Skeletal muscle satellite cell (primary cell): Measurements from ENCODE around the gene GMDS.

ENCODE experiments used
- H3K27me3 ChIP-seq: 2 replicates; pipeline ENCODE4 v1.7.0; 2013; ENCODE audit warnings: low read length; ENCODE audit not compliant: control insufficient read depth, insufficient read depth
- H3K36me3 ChIP-seq: 2 replicates; pipeline ENCODE4 v1.7.0; 2013; ENCODE audit warnings: mild to moderate bottlenecking, control low read depth, low read length; ENCODE audit not compliant: insufficient read depth
- H3K4me1 ChIP-seq: 2 replicates; pipeline ENCODE4 v1.7.0; 2013; ENCODE audit warnings: low read length; ENCODE audit not compliant: control insufficient read depth, insufficient read depth
- H3K4me2 ChIP-seq: 2 replicates; pipeline ENCODE4 v1.7.0; 2013; ENCODE audit warnings: mild to moderate bottlenecking, low read length
- H3K4me3 ChIP-seq: 2 replicates; pipeline ENCODE4 v1.7.0; 2013; ENCODE audit warnings: low read length
- H3K9ac ChIP-seq: 2 replicates; pipeline ENCODE4 v1.7.0; 2013; ENCODE audit warnings: mild to moderate bottlenecking, low read depth, low read length, moderate library complexity
- H3K9me3 ChIP-seq: replicated peaks from 2 replicates; pipeline ENCODE4 v1.7.0; 2013; ENCODE audit warnings: mild to moderate bottlenecking, control low read depth, low read length

GMDS gene

DNA sequence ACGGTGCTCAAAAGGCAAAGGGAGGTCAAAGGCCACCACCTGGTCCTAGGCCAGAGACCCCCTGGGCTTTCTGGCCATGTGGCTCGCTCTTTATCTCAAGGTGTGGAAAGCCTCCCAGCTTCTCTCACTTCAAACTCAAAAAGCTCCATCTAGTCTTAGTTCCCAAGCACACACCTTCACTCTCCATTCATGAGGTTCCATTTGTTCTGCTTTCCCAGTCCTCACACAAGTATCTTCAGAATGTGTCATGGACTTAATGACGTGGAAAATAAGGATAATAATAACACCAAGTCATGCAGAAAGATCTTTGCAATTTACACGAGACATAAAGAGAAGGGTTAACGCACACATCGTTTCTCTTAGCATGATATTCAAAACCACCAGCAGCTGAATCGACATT is 219.3 kb downstream of the GMDS start:
- Histone ChIP-seq H3K4me1 (peaks cover 22% of the 10 kb centered on the region), H3K4me2 (no peak overlapping the region), H3K27me3 (no peaks in the 10 kb centered on the region), H3K4me3 (no peak overlapping the region), H3K9me3 (no peaks in the 10 kb centered on the region), H3K36me3 (no peaks in the 10 kb centered on the region), H3K9ac (no peak overlapping the region)

DNA sequence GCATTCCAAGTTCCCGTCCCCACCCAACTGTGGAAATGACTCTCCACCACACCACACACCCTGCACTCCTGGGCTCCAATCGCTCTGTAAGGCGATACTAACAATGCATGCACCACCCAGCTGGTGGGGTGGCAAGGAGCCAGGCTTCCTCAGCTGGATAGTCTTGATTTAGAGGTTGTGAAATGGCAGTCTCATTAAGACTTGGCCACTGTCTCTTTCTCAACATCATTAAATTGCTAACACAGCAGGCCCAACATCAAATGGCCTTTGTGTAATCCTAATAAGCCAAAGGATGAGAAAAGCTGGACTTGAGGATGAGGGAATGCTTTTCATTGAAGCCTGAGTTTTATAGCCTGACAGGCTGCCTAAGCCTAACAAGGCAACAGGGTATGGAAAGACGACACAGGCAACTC is 223.7 kb downstream of the GMDS start:
- H3K4me3 ChIP-seq = no peak overlapping the region
- peaks cover 15% of the 10 kb centered on the region for H3K4me1 ChIP-seq

DNA sequence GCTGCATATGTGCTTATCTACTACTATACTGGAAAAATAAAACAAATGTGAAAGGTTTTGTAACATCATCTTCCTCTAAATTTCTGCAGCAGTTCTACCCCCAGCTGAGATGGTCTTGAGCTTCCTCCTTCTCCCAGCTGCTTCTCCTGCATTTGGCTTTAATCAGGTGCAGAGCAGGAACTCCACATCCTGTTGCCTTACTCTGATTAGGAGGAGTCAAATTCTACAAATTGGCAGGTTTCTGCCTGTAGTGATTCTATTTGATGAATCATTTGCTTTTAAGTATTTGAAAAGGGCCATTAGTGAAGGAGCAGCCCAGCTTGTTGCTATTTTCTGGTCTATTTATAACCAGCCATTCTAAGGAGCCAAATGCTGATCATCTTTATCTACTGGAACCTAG is 224.5 kb downstream of the GMDS start:
- Histone ChIP-seq H3K36me3 (no peaks in the 10 kb centered on the region), H3K9me3 (no peaks in the 10 kb centered on the region), H3K4me2 (no peak overlapping the region), H3K4me3 (no peak overlapping the region), H3K27me3 (no peaks in the 10 kb centered on the region), H3K4me1 (peaks cover 15% of the 10 kb centered on the region), H3K9ac (no peak overlapping the region)

More for the DNA sequence above, 223.7 kb downstream of the GMDS start:
- H3K36me3 ChIP-seq = no peaks in the 10 kb centered on the region
- H3K4me2 ChIP-seq = no peak overlapping the region
- no peak overlapping the region for H3K9ac ChIP-seq
- H3K9me3 ChIP-seq = no peaks in the 10 kb centered on the region
- no peaks in the 10 kb centered on the region for H3K27me3 ChIP-seq

DNA sequence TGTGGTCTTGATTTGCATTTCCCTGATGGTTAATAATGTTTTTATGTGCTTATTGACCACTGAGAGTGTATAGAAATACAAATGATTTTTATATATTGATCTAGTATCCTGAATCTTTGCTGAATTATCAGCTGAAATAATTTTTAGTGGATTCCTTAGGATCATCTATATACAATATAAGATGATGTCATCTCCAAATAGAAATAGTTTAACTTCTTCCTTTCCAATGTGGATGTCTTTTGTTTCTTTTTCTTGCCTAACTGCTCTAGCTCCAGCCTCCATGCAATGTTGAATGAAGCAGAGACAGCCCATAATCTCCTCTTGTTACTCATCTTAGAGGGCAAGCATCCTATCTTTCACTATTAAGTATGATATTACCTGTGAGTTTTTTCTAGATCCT is 226.4 kb downstream of the GMDS start:
- no peak overlapping the region for H3K9ac ChIP-seq
- no peak overlapping the region for H3K4me2 ChIP-seq
- H3K27me3 ChIP-seq = no peaks in the 10 kb centered on the region
- no peaks in the 10 kb centered on the region for H3K36me3 ChIP-seq
- H3K4me3 ChIP-seq = no peak overlapping the region
- peaks cover 10% of the 10 kb centered on the region for H3K4me1 ChIP-seq
- peaks cover 4% of the 10 kb centered on the region for H3K9me3 ChIP-seq

DNA sequence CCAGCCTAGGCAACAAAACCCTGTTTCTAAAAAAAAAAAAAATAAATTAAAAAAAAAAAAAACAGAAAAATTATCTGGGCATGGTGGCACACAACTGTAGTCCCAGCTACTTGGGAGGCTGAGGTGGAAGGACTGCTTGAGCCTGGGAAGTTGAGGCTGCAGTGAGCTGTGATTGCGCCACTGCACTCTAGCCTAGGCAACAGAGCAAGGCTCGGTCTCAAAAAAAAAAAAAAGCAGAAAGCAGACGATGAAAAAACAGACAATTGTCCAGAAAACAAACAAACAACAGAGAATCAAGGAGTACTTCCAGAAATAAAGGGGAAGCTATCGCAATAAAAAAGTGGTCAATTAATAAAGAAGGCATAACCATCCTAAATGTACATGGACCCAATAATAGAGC is 229.4 kb downstream of the GMDS start:
- Histone ChIP-seq H3K4me3 (no peak overlapping the region), H3K36me3 (no peaks in the 10 kb centered on the region), H3K4me2 (no peak overlapping the region), H3K27me3 (no peaks in the 10 kb centered on the region), H3K9me3 (peaks cover 4% of the 10 kb centered on the region), H3K4me1 (peaks cover 4% of the 10 kb centered on the region), H3K9ac (no peak overlapping the region)

DNA sequence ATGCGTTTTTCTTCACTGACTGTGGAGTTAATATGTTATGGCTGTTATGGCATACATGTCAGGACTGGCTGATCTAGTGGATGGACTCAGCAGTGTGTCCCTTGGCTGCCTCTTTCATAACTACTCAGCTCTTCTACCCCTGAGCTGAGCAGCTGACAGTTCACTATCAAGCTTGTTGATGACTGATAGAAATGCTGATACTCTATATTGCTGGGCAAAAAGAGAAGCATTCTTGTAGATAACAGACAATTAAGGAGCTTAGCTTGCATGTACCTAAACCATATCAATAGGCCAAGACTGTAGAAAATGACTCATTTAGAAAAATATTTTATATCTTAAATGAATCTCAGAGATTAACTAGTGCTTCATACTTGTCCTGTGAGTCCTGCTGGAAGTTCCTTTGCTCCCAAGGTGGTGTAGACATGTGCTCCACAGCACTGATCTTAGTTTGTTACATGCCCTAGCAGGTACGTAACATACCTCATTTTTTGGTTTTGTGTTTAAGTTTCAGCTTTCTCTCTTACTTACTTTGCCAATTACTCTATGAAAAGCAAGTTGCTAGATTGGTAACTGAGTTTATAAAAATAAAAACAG is 236.9 kb downstream of the GMDS start:
- Histone ChIP-seq H3K36me3 (no peaks in the 10 kb centered on the region), H3K4me2 (no peak overlapping the region), H3K9me3 (no peaks in the 10 kb centered on the region), H3K9ac (no peak overlapping the region), H3K27me3 (no peaks in the 10 kb centered on the region), H3K4me1 (no peaks in the 10 kb centered on the region), H3K4me3 (no peak overlapping the region)

DNA sequence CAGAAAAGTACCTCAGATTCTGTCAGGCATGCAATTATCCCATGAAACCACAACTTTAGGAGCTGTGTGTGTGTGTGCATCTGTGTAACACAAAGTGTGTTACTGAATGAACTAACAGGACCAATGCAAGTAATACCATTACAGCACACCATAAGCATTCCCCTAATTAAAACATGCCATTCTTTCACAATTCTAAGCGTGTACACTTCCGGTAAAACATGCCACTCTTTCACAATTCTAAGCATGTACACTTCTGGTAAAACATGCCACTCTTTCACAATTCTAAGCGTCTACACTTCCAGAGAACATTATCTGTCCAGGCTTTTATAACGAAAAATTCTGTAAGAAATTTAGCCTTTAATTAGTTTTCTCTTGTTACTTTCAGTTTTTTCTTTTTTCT is 238.2 kb downstream of the GMDS start:
- H3K4me2 ChIP-seq = no peak overlapping the region
- no peaks in the 10 kb centered on the region for H3K9me3 ChIP-seq
- H3K36me3 ChIP-seq = no peaks in the 10 kb centered on the region
- H3K4me1 ChIP-seq = no peaks in the 10 kb centered on the region
- no peak overlapping the region for H3K9ac ChIP-seq
- no peaks in the 10 kb centered on the region for H3K27me3 ChIP-seq
- H3K4me3 ChIP-seq = no peak overlapping the region

DNA sequence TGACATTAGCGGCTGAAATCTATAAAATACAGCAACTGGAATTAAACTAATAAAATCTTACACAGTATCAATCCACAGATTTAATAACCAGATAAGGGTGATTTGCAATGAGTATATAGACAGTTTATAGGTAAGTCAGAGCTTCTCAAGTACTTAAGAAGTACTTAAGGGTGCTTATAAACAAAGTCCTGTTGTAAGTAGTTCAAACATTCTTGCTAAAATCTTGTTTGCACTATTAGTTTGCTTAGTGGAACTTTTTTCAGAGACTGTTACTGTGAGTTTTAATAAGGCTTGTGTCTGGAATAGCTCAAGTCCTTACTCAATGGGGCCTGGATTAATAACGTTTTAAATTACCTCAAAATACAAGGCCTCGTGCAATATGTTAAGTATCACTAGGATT is 240.5 kb downstream of the GMDS start:
- H3K4me1 ChIP-seq = no peaks in the 10 kb centered on the region
- no peak overlapping the region for H3K4me3 ChIP-seq
- no peaks in the 10 kb centered on the region for H3K9me3 ChIP-seq
- H3K4me2 ChIP-seq = no peak overlapping the region
- H3K36me3 ChIP-seq = no peaks in the 10 kb centered on the region
- no peak overlapping the region for H3K9ac ChIP-seq
- no peaks in the 10 kb centered on the region for H3K27me3 ChIP-seq

DNA sequence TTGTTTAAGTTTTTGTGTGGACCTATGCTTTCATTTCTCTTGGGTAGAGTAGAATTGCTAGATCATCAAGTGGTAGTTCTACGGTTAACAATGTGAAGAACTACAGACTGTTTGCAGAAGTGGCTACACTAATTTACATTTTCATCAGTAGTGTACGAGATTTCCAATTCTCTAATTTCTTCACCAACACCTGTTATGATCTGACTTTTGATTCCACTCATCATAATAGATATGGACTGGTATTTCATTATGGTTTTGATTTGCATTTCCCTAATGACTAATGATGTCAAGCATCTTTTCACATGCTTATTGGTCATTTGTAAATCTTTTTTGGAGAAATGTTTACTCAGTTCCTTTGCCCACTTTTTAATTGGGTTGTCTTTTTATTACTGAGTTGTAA is 244.4 kb downstream of the GMDS start:
- Histone ChIP-seq H3K9me3 (no peaks in the 10 kb centered on the region), H3K9ac (no peak overlapping the region)

DNA sequence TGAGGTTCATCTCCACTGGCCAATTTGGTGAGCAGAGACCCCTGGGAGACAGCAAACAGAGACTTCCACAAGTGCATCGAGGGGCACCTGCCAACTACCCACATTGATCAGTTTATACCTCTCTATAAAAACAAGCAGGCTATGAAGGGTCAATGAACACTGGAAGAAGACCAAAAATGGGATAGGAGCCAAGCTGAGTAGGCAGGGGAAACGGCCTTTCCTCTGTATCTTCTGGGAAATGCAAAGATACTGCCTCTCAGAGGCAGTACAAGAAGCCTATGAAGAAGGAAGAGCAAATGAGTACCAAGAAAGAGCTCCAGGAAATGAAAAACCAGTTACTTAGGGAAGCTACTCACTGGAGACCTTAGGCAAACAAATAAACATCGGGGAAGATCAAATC is 247.7 kb downstream of the GMDS start:
- no peak overlapping the region for H3K4me3 ChIP-seq
- H3K36me3 ChIP-seq = no peaks in the 10 kb centered on the region
- no peak overlapping the region for H3K4me2 ChIP-seq
- H3K9ac ChIP-seq = no peak overlapping the region
- no peaks in the 10 kb centered on the region for H3K27me3 ChIP-seq
- no peaks in the 10 kb centered on the region for H3K9me3 ChIP-seq
- no peaks in the 10 kb centered on the region for H3K4me1 ChIP-seq

More for the DNA sequence above, 244.4 kb downstream of the GMDS start:
- H3K36me3 ChIP-seq = no peaks in the 10 kb centered on the region
- H3K4me3 ChIP-seq = no peak overlapping the region
- no peaks in the 10 kb centered on the region for H3K27me3 ChIP-seq
- no peaks in the 10 kb centered on the region for H3K4me1 ChIP-seq
- H3K4me2 ChIP-seq = no peak overlapping the region

DNA sequence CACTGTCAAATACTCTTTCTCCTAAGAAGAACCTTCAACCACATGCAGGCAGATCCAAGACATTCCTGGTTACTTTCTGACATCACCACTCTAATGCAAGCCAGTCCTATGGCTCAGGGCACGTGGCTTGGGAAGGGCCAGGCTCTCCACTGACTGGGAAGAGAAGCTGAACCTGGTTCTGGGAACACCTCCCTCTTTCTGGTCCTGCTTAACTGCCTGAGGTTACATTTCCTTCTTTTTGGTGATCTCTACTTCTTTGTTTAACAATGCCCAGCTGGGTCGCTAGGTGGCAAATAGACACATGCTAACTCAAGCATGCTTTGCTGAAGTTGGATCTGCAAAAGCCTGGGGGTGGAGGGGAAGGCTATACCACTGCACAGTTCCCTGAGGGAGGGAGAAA is 249.8 kb downstream of the GMDS start:
- no peaks in the 10 kb centered on the region for H3K27me3 ChIP-seq
- no peaks in the 10 kb centered on the region for H3K9me3 ChIP-seq
- no peak overlapping the region for H3K4me2 ChIP-seq
- no peaks in the 10 kb centered on the region for H3K36me3 ChIP-seq
- H3K4me1 ChIP-seq = no peaks in the 10 kb centered on the region
- no peak overlapping the region for H3K4me3 ChIP-seq
- H3K9ac ChIP-seq = no peak overlapping the region

DNA sequence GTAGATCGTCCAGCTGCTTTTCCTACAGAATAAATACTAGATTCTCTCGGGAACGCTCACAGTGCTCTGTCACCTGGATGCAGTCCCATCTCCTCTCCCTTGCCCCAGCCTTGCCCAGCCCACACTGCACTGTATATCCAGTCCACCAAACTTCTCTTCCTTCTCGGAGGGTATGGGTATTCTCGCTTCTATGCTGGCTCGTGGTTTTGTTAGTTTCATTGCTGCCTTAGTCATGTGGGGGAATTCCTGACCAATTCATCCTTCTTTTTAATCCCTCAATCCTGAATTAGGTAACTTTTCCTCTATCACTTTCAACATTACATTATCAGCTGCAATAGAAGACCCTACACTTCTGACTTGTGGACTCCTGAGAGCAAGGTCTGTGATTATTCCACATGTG is 252.4 kb downstream of the GMDS start:
- Histone ChIP-seq H3K4me1 (peaks cover under 1% of the 10 kb centered on the region), H3K4me3 (no peak overlapping the region), H3K9ac (no peak overlapping the region), H3K9me3 (no peaks in the 10 kb centered on the region), H3K4me2 (no peak overlapping the region), H3K36me3 (no peaks in the 10 kb centered on the region), H3K27me3 (no peaks in the 10 kb centered on the region)
